ENCODE results near the gene ETV2.
"Not testable (repeated sequence)": the region's sequence is repeated elsewhere in the genome, so short reads cannot be mapped to it uniquely, and the experiment has no call there.

The ETV2 gene

DNA sequence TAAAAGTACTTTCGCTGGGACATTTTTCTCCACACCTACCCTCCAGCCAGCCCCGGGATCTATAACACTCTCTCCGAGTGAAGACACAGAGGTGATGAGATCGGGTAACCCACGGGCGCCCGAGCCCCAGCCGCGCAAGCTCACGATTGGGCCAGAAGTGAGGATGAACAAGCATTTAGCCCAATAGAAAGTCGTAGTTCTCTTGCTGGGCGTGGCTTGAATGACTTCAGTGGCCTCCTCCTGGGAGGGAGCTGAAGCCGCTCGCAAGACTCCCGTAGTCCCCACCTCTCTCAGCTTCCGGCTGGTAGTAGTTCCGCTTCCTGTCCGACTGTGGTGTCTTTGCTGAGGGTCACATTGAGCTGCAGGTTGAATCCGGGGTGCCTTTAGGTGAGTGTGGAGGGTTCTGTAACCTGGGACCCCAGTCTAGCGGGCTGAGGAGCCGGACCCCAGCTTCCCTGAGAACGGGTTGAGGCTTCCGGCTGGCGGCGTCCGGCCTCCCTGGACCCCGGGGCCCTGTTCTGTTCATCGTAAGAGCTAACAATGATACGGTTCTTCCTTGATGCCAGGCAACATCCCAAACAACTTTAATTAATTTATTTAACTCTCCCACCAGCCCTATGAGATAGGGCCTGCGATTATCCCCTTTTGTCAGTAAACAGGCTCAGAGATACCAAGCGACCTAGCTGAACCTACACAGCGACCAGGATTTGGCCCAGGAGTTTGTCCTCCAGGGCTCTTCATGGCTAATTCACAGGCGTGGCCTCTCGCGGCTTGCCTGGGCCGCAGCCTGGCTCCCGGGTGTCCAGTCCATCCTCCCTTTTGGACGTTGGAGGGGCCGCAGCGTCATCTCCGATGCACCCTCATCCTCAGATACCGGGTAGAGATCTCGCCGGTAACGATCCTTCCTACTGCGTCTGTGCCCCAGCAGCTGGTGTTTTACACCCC lies 6.7 kb downstream of the ETV2 start, which contains the start of gene COX6B1:
Gene COX6B1, plus strand, starts transcription at position 307 of the 945 bp plus-strand sequence. CDS start 2,921 bp downstream, outside the sequence.
- TF ChIP-seq, protein P1, sequence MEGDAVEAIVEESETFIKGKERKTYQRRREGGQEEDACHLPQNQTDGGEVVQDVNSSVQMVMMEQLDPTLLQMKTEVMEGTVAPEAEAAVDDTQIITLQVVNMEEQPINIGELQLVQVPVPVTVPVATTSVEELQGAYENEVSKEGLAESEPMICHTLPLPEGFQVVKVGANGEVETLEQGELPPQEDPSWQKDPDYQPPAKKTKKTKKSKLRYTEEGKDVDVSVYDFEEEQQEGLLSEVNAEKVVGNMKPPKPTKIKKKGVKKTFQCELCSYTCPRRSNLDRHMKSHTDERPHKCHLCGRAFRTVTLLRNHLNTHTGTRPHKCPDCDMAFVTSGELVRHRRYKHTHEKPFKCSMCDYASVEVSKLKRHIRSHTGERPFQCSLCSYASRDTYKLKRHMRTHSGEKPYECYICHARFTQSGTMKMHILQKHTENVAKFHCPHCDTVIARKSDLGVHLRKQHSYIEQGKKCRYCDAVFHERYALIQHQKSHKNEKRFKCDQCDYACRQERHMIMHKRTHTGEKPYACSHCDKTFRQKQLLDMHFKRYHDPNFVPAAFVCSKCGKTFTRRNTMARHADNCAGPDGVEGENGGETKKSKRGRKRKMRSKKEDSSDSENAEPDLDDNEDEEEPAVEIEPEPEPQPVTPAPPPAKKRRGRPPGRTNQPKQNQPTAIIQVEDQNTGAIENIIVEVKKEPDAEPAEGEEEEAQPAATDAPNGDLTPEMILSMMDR (IDR thresholded peaks at IDR 0.05; ENCODE audit: poor library complexity, severe bottlenecking) = no peak
- peak within 1 kb of the TSS; percentile 69 for H3K4me3 ChIP-seq (ENCODE audit: severe bottlenecking)
- no peaks in the 10 kb centered on the region for H3K27me3 ChIP-seq (ENCODE audit: insufficient read depth, poor library complexity, severe bottlenecking)
- no peaks in the 10 kb centered on the region for H3K9me3 ChIP-seq (ENCODE audit: severe bottlenecking)
- peak within 1 kb of the TSS; percentile 44 for H3K27ac ChIP-seq (ENCODE audit: poor library complexity, severe bottlenecking)
- peak; percentile 93 for DNase-seq (ENCODE audit: low spot score)
- peak; percentile 75 for ATAC-seq (ENCODE audit: low read depth)
- H3K36me3 ChIP-seq (ENCODE audit: low read depth) = peaks cover 36% of the 10 kb centered on the region
- no peaks in the 10 kb centered on the region for H3K4me1 ChIP-seq (ENCODE audit: insufficient read depth, poor library complexity, severe bottlenecking)

DNA sequence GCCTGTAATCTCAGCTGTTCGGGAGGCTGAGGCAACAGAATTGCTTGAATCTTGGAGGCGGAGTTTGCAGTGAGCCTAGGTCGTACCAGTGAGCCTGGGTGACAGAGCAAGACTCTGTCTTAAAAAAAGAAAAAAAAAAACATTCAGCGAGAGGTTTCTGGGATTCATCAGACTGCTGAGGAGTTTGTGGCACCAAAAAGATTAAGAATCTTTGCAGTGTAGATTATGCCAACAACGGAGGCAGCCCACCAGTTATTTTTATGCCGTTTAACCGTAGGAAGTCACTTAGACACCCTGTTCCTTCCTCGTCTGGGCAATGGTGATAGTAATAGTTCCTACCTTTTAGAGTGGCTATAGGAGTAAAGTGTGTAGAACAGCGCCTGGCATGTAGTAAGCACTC lies 9.0 kb downstream of the ETV2 start:
- Histone ChIP-seq H3K4me1 (ENCODE audit: insufficient read depth, poor library complexity, severe bottlenecking) (no peaks in the 10 kb centered on the region), H3K36me3 (ENCODE audit: low read depth) (peaks cover 51% of the 10 kb centered on the region), H3K27me3 (ENCODE audit: insufficient read depth, poor library complexity, severe bottlenecking) (no peaks in the 10 kb centered on the region), H3K4me3 (ENCODE audit: severe bottlenecking) (no peak overlapping the region), H3K9me3 (ENCODE audit: severe bottlenecking) (no peaks in the 10 kb centered on the region), H3K27ac (ENCODE audit: poor library complexity, severe bottlenecking) (no peak overlapping the region)
- TF ChIP-seq, protein P1 (IDR thresholded peaks at IDR 0.05; ENCODE audit: poor library complexity, severe bottlenecking) = no peak
- ATAC-seq (ENCODE audit: low read depth) (no peak), DNase-seq (ENCODE audit: low spot score) (no peak)

DNA sequence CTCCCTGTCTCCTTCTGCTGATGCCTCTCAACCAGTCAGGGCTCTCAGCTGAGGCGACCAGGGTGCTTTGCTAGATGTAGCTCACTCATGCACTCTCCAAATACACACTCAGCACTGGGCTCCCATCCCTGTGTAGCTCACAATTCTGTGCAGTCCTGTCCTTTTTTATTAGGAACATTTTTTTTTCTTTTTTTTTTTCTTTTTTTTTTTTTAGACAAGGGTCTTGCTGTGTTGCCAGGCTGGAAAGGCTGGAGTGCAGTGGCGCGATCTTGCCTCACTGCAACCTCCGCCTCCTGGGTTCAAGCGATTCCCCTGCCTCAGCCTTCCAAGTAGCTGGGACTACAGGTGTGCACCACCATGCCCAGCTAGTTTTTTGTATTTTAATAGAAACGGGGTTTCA lies 13.3 kb downstream of the ETV2 start:
- not testable (repeated sequence) for H3K27me3 ChIP-seq (ENCODE audit: insufficient read depth, poor library complexity, severe bottlenecking); H3K4me1 ChIP-seq (ENCODE audit: insufficient read depth, poor library complexity, severe bottlenecking); H3K27ac ChIP-seq (ENCODE audit: poor library complexity, severe bottlenecking); H3K9me3 ChIP-seq (ENCODE audit: severe bottlenecking); DNase-seq (ENCODE audit: low spot score); ATAC-seq (ENCODE audit: low read depth); H3K4me3 ChIP-seq (ENCODE audit: severe bottlenecking)
- H3K36me3 ChIP-seq (ENCODE audit: low read depth) = peaks cover 84% of the 10 kb centered on the region

DNA sequence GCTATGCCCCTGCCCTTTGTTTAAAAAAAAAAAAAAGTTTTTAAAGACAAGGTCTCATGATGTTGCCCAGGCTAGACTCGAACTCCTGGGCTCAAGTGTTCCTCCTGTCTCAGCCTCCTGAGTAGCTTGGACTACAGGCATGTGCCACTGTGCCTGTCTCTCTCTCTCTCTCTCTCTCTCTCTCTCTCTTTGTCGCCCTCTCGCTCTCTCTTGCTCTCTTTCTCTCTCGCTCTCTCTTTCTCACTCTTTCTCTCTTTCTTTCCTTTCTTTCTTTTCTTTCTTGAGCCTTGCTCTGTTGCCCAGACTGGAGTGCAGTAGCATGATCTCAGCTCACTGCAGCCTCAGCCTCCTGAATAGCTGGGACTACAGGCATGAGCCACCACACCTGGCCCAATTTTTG lies 14.1 kb downstream of the ETV2 start:
- Histone ChIP-seq H3K27ac (ENCODE audit: poor library complexity, severe bottlenecking) (no peak overlapping the region), H3K36me3 (ENCODE audit: low read depth) (peaks cover 83% of the 10 kb centered on the region), H3K4me3 (ENCODE audit: severe bottlenecking) (no peak overlapping the region), H3K4me1 (ENCODE audit: insufficient read depth, poor library complexity, severe bottlenecking) (no peaks in the 10 kb centered on the region), H3K27me3 (ENCODE audit: insufficient read depth, poor library complexity, severe bottlenecking) (no peaks in the 10 kb centered on the region), H3K9me3 (ENCODE audit: severe bottlenecking) (no peaks in the 10 kb centered on the region)
- ATAC-seq (ENCODE audit: low read depth) = no peak
- DNase-seq (ENCODE audit: low spot score) = no peak
- TF ChIP-seq, protein P1 (IDR thresholded peaks at IDR 0.05; ENCODE audit: poor library complexity, severe bottlenecking) = no peak

DNA sequence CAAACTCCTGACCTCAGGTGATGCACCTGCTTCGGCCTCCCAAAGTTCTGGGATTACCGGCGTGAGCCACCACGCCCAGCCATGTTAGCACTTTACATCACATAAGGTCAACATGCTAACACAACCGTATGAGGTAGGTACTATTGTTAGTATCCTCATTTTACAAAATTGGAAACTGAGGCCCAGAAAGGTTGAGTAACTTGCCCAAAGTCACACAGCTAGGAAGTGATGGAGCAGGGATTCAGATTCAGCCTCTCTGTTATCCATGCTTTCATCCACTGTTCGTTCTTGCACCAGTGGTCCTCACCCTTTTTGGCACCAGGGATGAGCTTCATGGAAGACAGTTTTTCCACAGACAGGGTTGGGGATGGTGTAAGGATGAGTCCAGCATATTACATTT lies 15.2 kb downstream of the ETV2 start:
- DNase-seq (ENCODE audit: low spot score) (no peak), ATAC-seq (ENCODE audit: low read depth) (no peak)
- Histone ChIP-seq H3K36me3 (ENCODE audit: low read depth) (peaks cover 77% of the 10 kb centered on the region), H3K9me3 (ENCODE audit: severe bottlenecking) (no peaks in the 10 kb centered on the region), H3K27me3 (ENCODE audit: insufficient read depth, poor library complexity, severe bottlenecking) (no peaks in the 10 kb centered on the region), H3K4me3 (ENCODE audit: severe bottlenecking) (no peak overlapping the region), H3K4me1 (ENCODE audit: insufficient read depth, poor library complexity, severe bottlenecking) (no peaks in the 10 kb centered on the region), H3K27ac (ENCODE audit: poor library complexity, severe bottlenecking) (no peak overlapping the region)
- TF ChIP-seq, protein P1 (IDR thresholded peaks at IDR 0.05; ENCODE audit: poor library complexity, severe bottlenecking) = no peak
